ENCODE measurements around the gene SPRR2F. TPM values are rescaled to one million over a fixed set of nuclear protein-coding genes. Genes with fewer than 3 reads are reported as not detected.

SPRR2F gene
- polyA plus RNA-seq, 3 donors: not detected

DNA sequence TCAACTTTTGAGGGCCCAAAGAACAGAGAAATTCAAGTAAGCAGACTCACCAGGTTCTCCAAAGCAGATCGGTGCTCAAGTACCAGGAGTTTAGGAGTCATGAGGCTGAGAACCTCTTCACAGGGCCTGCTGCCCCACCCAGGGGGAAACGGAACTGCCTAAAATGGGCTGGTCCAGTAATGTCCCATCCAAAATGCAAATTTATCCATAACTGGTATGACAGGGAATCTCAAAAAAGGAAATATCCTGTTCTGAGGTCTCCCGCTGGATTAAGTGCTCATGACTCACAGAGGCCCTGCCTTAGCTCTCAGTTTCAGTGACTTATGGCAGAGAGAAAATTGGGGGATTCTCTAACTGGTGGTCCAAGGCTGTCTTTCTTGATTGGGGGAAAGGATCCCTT, 28.1 kb upstream of the SPRR2F start:
- no peak overlapping the region for H3K27ac ChIP-seq (ENCODE audit: low read depth in 1 of 2, low read length in 2 of 2)
- TF ChIP-seq, protein P1, sequence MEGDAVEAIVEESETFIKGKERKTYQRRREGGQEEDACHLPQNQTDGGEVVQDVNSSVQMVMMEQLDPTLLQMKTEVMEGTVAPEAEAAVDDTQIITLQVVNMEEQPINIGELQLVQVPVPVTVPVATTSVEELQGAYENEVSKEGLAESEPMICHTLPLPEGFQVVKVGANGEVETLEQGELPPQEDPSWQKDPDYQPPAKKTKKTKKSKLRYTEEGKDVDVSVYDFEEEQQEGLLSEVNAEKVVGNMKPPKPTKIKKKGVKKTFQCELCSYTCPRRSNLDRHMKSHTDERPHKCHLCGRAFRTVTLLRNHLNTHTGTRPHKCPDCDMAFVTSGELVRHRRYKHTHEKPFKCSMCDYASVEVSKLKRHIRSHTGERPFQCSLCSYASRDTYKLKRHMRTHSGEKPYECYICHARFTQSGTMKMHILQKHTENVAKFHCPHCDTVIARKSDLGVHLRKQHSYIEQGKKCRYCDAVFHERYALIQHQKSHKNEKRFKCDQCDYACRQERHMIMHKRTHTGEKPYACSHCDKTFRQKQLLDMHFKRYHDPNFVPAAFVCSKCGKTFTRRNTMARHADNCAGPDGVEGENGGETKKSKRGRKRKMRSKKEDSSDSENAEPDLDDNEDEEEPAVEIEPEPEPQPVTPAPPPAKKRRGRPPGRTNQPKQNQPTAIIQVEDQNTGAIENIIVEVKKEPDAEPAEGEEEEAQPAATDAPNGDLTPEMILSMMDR (IDR thresholded peaks at IDR 0.05): no peak
- no peak for DNase-seq
- H3K4me3 ChIP-seq (replicated peaks in 1 of 3; ENCODE audit: low read depth in 2 of 3, low read length in 3 of 3): no peak overlapping the region
- Mint-ChIP-seq H3K4me3 (no peak overlapping the region), H3K4me1 (no peaks in the 10 kb centered on the region), H3K36me3 (no peaks in the 10 kb centered on the region), H3K27me3 (ENCODE audit: low read depth in 3 of 3) (peaks cover 7 to 35% (median 7%) of the 10 kb centered on the region in 3 donors), H3K27ac (no peak overlapping the region), H3K9me3 (peaks cover 0 to 2% (median 0%) of the 10 kb centered on the region in 7 donors)
- H3K4me1 ChIP-seq (ENCODE audit: control insufficient read depth in 1 of 2, insufficient read depth in 2 of 2, low read length in 2 of 2): no peaks in the 10 kb centered on the region
- H3K36me3 ChIP-seq (replicated peaks in 1 of 2; ENCODE audit: control insufficient read depth in 1 of 2, insufficient read depth in 2 of 2, low read length in 2 of 2): no peaks in the 10 kb centered on the region
- H3K9me3 ChIP-seq (replicated peaks in 1 of 2; ENCODE audit: control insufficient read depth in 1 of 2, insufficient read depth in 1 of 2, low read length in 2 of 2): no peaks in the 10 kb centered on the region
- 100% methylated on average over 1 of the region's 3 CpGs for WGBS (ENCODE audit: insufficient coverage)
- H3K4me2 ChIP-seq (replicated peaks; ENCODE audit: extremely low read depth, low read length, poor library complexity, severe bottlenecking): no peak overlapping the region
- no peak overlapping the region for H3K9ac ChIP-seq (ENCODE audit: insufficient read depth, low read length, poor library complexity, severe bottlenecking)
- intact Hi-C loops (cut with micrococcal nuclease): no loop called here
- H4K20me1 ChIP-seq (ENCODE audit: insufficient read depth, low read length): no peaks in the 10 kb centered on the region
- peaks cover 2 to 11% of the 10 kb centered on the region in 2 donors for H3K27me3 ChIP-seq (ENCODE audit: control insufficient read depth in 2 of 2, insufficient read depth in 2 of 2, low read length in 2 of 2)
- no peak overlapping the region for H2AFZ ChIP-seq (ENCODE audit: insufficient read depth, low read depth, low read length, poor library complexity, severe bottlenecking)
- H3K79me2 ChIP-seq (ENCODE audit: insufficient read depth, low read length): no peaks in the 10 kb centered on the region

DNA sequence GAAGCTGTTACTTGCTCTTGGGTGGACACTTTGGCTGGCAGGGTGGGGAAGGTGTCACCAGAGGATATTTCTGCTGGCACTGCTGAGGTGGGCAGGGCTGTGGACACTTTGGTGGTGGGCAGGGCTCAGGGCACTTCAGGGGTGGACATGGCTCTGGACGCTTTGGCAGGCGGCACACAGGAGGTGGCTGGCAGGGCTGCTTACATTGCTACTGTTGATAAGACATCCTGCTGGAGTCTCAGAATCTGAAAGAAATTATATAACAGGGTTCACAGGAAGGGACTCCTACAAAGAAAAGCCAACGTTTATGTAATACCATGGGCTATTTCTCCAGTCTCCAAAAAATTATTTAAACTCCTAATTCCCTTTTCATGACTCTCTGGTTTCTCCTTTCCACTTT, 27.2 kb upstream of the SPRR2F start:
- H3K27me3 Mint-ChIP-seq (ENCODE audit: low read depth in 3 of 3): peaks cover 6 to 39% (median 7%) of the 10 kb centered on the region in 3 donors
- no peak overlapping the region for H3K4me2 ChIP-seq (replicated peaks; ENCODE audit: extremely low read depth, low read length, poor library complexity, severe bottlenecking)
- intact Hi-C loops (cut with micrococcal nuclease): no loop called here

More for the DNA sequence above, 27.2 kb upstream of the SPRR2F start:
- Histone ChIP-seq H4K20me1 (ENCODE audit: insufficient read depth, low read length) (no peaks in the 10 kb centered on the region), H3K9me3 (replicated peaks in 1 of 2; ENCODE audit: control insufficient read depth in 1 of 2, insufficient read depth in 1 of 2, low read length in 2 of 2) (no peaks in the 10 kb centered on the region), H3K4me1 (ENCODE audit: control insufficient read depth in 1 of 2, insufficient read depth in 2 of 2, low read length in 2 of 2) (no peaks in the 10 kb centered on the region), H3K9ac (ENCODE audit: insufficient read depth, low read length, poor library complexity, severe bottlenecking) (no peak overlapping the region), H3K36me3 (replicated peaks in 1 of 2; ENCODE audit: control insufficient read depth in 1 of 2, insufficient read depth in 2 of 2, low read length in 2 of 2) (no peaks in the 10 kb centered on the region), H3K4me3 (replicated peaks in 1 of 3; ENCODE audit: low read depth in 2 of 3, low read length in 3 of 3) (no peak overlapping the region), H3K79me2 (ENCODE audit: insufficient read depth, low read length) (no peaks in the 10 kb centered on the region), H2AFZ (ENCODE audit: insufficient read depth, low read depth, low read length, poor library complexity, severe bottlenecking) (no peak overlapping the region), H3K27me3 (ENCODE audit: control insufficient read depth in 2 of 2, insufficient read depth in 2 of 2, low read length in 2 of 2) (peaks cover 2 to 11% of the 10 kb centered on the region in 2 donors), H3K27ac (ENCODE audit: low read depth in 1 of 2, low read length in 2 of 2) (no peak overlapping the region)
- Mint-ChIP-seq H3K27ac (no peak overlapping the region), H3K4me1 (no peaks in the 10 kb centered on the region), H3K36me3 (no peaks in the 10 kb centered on the region), H3K9me3 (peaks cover 0 to 2% (median 0%) of the 10 kb centered on the region in 7 donors), H3K4me3 (no peak overlapping the region)
- DNase-seq: no peak
- TF ChIP-seq, protein P1 (IDR thresholded peaks at IDR 0.05): no peak
- 78% methylated on average over 2 of the region's 3 CpGs for WGBS (ENCODE audit: insufficient coverage)

All from CD14-positive monocyte (primary cell).